IMR-90 (cell line): ENCODE results near the gene SCYL2. TPM values are rescaled to one million over a fixed set of nuclear protein-coding genes. Genes with fewer than 3 reads are reported as not detected.

Experiments
- ATAC-seq: fragments of 200-7000 bp; cut with Tn5 transposase; 2 replicates; pipeline ENCODE4 v1.9.1; 2020; ENCODE audit warnings: low read depth, mild to moderate bottlenecking, moderate library complexity
- BruUV-seq: library from RNA; stranded (reverse); fragments of 400-500 nt; replicated peaks from 2 replicates; lab custom pipeline; 2021; lab: Mats Ljungman, UMichigan
- CTCF ChIA-PET: fragments of 300-600 bp; formaldehyde crosslinking; extraction: SDS; loops from one replicate; lab custom pipeline; 2021; ENCODE audit warnings: antibody characterized with exemption; lab: Yijun Ruan, JAX
- POLR2A ChIA-PET: fragments of 300-600 bp; sonication (Branson Sonifier 250); formaldehyde crosslinking; loops from one replicate; lab custom pipeline; 2022; ENCODE audit warnings: antibody characterized with exemption; ENCODE audit not compliant: unreplicated experiment; lab: Charles Lee
- DNase-seq: peaks from one replicate; pipeline ENCODE4 v3.0.0; 2013
- H2AFZ ChIP-seq: replicated peaks from 2 replicates; pipeline ENCODE3; 2013; ENCODE audit warnings: low read length, mild to moderate bottlenecking; ENCODE audit not compliant: poor library complexity
- H2AK5ac ChIP-seq: 2 replicates; pipeline ENCODE4 v1.6.1; 2013; ENCODE audit warnings: low read depth, low read length, inconsistent platforms
- H2AK9ac ChIP-seq: replicated peaks from 2 replicates; pipeline ENCODE3; 2013; ENCODE audit warnings: mild to moderate bottlenecking, low read depth, low read length, moderate library complexity; ENCODE audit not compliant: poor library complexity
- H2BK120ac ChIP-seq: 2 replicates; pipeline ENCODE4 v1.6.1; 2013; ENCODE audit warnings: low read depth, low read length, inconsistent platforms
- H2BK15ac ChIP-seq: 3 replicates; pipeline ENCODE4 v1.6.1; 2013; ENCODE audit warnings: low read depth, low read length, inconsistent platforms
- H2BK20ac ChIP-seq: 2 replicates; pipeline ENCODE4 v1.6.1; 2013; ENCODE audit warnings: low read depth, mild to moderate bottlenecking, inconsistent platforms, low read length, moderate library complexity
- H2BK5ac ChIP-seq: 2 replicates; pipeline ENCODE4 v1.6.1; 2013; ENCODE audit warnings: mild to moderate bottlenecking, low read depth, low read length, inconsistent platforms; ENCODE audit not compliant: poor library complexity, severe bottlenecking
- H3K14ac ChIP-seq: replicated peaks from 2 replicates; pipeline ENCODE4 v1.6.1; 2013; ENCODE audit warnings: low read depth, low read length, inconsistent platforms
- H3K18ac ChIP-seq: 2 replicates; pipeline ENCODE4 v1.6.1; 2013; ENCODE audit warnings: low read depth, low read length, control low read depth
- H3K23ac ChIP-seq: 2 replicates; pipeline ENCODE4 v1.6.1; 2013; ENCODE audit warnings: low read depth, low read length, inconsistent platforms
- H3K27ac ChIP-seq: 2 replicates; pipeline ENCODE4 v1.5.1; 2013; ENCODE audit warnings: mild to moderate bottlenecking, control low read depth, low read length; ENCODE audit not compliant: insufficient read depth
- H3K27me3 ChIP-seq: 2 replicates; pipeline ENCODE4 v1.6.1; 2013; ENCODE audit warnings: low read length; ENCODE audit not compliant: control insufficient read depth, insufficient read depth
- H3K36me3 ChIP-seq: 2 replicates; pipeline ENCODE4 v1.6.1; 2013; ENCODE audit warnings: low read length, mixed read lengths; ENCODE audit not compliant: control insufficient read depth, insufficient read depth
- H3K4ac ChIP-seq: 2 replicates; pipeline ENCODE4 v1.6.1; 2013; ENCODE audit warnings: low read depth, low read length, inconsistent platforms
- H3K4me1 ChIP-seq: 2 replicates; pipeline ENCODE4 v1.6.1; 2013; ENCODE audit warnings: low read length, mixed read lengths; ENCODE audit not compliant: control insufficient read depth, insufficient read depth
- H3K4me2 ChIP-seq: 2 replicates; pipeline ENCODE4 v1.6.1; 2013; ENCODE audit warnings: low read depth, mild to moderate bottlenecking, control low read depth, low read length, moderate library complexity
- H3K4me3 ChIP-seq: 2 replicates; pipeline ENCODE4 v1.5.1; 2013; ENCODE audit warnings: low read depth, mild to moderate bottlenecking, control low read depth, low read length, moderate library complexity; ENCODE audit not compliant: insufficient read depth
- H3K56ac ChIP-seq: 2 replicates; pipeline ENCODE4 v1.6.1; 2013; ENCODE audit warnings: low read length, inconsistent platforms; ENCODE audit not compliant: insufficient read depth; ENCODE audit errors: extremely low read depth
- H3K79me1 ChIP-seq, 2 experiments: 2 replicates each; pipeline ENCODE4 v1.6.1; 2013; ENCODE audit warnings: low read length in 2 of 2, inconsistent platforms in 1 of 2, low read depth in 1 of 2
- H3K9ac ChIP-seq: 2 replicates; pipeline ENCODE4 v1.6.1; 2013; ENCODE audit warnings: low read depth, low read length, control low read depth
- H3K9me1 ChIP-seq: 2 replicates; pipeline ENCODE4 v1.6.1; 2013; ENCODE audit warnings: low read length, inconsistent platforms; ENCODE audit not compliant: insufficient read depth
- H3K9me3 ChIP-seq: 2 replicates; pipeline ENCODE4 v1.6.1; 2013; ENCODE audit warnings: low read length; ENCODE audit not compliant: control insufficient read depth, insufficient read depth
- H4K20me1 ChIP-seq: 2 replicates; pipeline ENCODE4 v1.6.1; 2013; ENCODE audit warnings: low read length, inconsistent platforms; ENCODE audit not compliant: insufficient read depth
- H4K5ac ChIP-seq: 2 replicates; pipeline ENCODE4 v1.6.1; 2013; ENCODE audit warnings: mild to moderate bottlenecking, low read depth, low read length, control low read depth
- H4K8ac ChIP-seq, 2 experiments: 2 replicates each; pipeline ENCODE4 v1.6.1; 2013; ENCODE audit warnings: low read depth in 2 of 2, low read length in 2 of 2, control low read depth in 1 of 2, inconsistent platforms in 1 of 2
- H4K91ac ChIP-seq: 2 replicates; pipeline ENCODE4 v1.6.1; 2013; ENCODE audit warnings: low read depth, low read length, inconsistent platforms; ENCODE audit not compliant: insufficient read depth
- BHLHE40 ChIP-seq: fragments of 150-350 bp; IDR thresholded peaks from 2 replicates; pipeline ENCODE4 v1.6.1; 2016; ENCODE audit warnings: mild to moderate bottlenecking, low read depth, low read length
- CHD1 ChIP-seq: IDR thresholded peaks from 2 replicates; pipeline ENCODE4 v1.6.1; 2012; ENCODE audit warnings: low read depth, low read length, improper control_type of control experiment
- FOS ChIP-seq: fragments of 150-350 bp; IDR thresholded peaks from 2 replicates; pipeline ENCODE4 v1.6.1; 2016; ENCODE audit warnings: low read depth, low read length
- MAFK ChIP-seq: IDR thresholded peaks from 2 replicates; pipeline ENCODE4 v1.6.1; 2012; ENCODE audit warnings: low read depth, low read length, improper control_type of control experiment
- MAZ ChIP-seq: IDR thresholded peaks from 2 replicates; pipeline ENCODE4 v1.6.1; 2012; ENCODE audit warnings: low read depth, mild to moderate bottlenecking, low read length, improper control_type of control experiment, moderate library complexity, borderline replicate concordance
- NFE2L2 ChIP-seq: fragments of 150-350 bp; IDR thresholded peaks from 2 replicates; pipeline ENCODE4 v1.6.1; 2016; ENCODE audit warnings: low read depth, mild to moderate bottlenecking, low read length
- POLR2A ChIP-seq: IDR thresholded peaks from 2 replicates; pipeline ENCODE4 v1.6.1; 2012; ENCODE audit warnings: mild to moderate bottlenecking, low read depth, low read length
- RAD21 ChIP-seq: IDR thresholded peaks from 2 replicates; pipeline ENCODE4 v1.6.1; 2012; ENCODE audit warnings: low read length, improper control_type of control experiment
- RCOR1 ChIP-seq: IDR thresholded peaks from 2 replicates; pipeline ENCODE4 v1.6.1; 2012; ENCODE audit warnings: mild to moderate bottlenecking, low read length, improper control_type of control experiment; ENCODE audit not compliant: insufficient replicate concordance
- RFX5 ChIP-seq: IDR thresholded peaks from 2 replicates; pipeline ENCODE4 v1.8.0; 2012; ENCODE audit warnings: low read depth, mild to moderate bottlenecking, low read length, moderate library complexity
- WGBS, 2 experiments: methylation state at CpG; one replicate each; pipeline versions ENCODE4 v1.1.5 to v1.1.7; 2013; ENCODE audit warnings: missing lambda C conversion rate in 2 of 2; ENCODE audit not compliant: insufficient read length in 1 of 2; ENCODE audit errors: extremely low coverage in 2 of 2; 5-methylcytosine and 5-hydroxymethylcytosine counted together
- dilution Hi-C: fragments of 300-500 bp; cut with HindIII; formaldehyde crosslinking; loops from one replicate; pipeline ENCODE4 v1.14.3; 2018; ENCODE audit warnings: low sequenced_read_pairs; ENCODE audit not compliant: unreplicated experiment
- in situ Hi-C: fragments of 300-500 bp; cut with MboI; formaldehyde crosslinking; loops from 3 replicates; pipeline ENCODE4 v1.14.3; 2019; ENCODE audit warnings: low sequenced_read_pairs, inconsistent platforms, mixed read lengths
- intact Hi-C: fragments of 100-400 bp; cut with micrococcal nuclease; formaldehyde crosslinking; loops from 2 replicates; pipeline ENCODE4 v1.10.0; 2022
- polyA plus RNA-seq, 3 experiments: library from polyadenylated mRNA; depleted of rRNA; stranded (reverse); fragments of >200 nt; gene quantifications; 2 replicates each; pipeline ENCODE4 v1.2.3, GENCODE V29; 2012; ENCODE audit warnings: low replicate concordance in 1 of 3
- total RNA-seq: library from RNA; depleted of rRNA; stranded (reverse); fragments of >200 nt; gene quantifications from 2 replicates; pipeline ENCODE4 v1.2.3, GENCODE V29; 2012
- TF ChIP-seq, protein P1 (sequence below): fragments of 150-350 bp; IDR thresholded peaks from 2 replicates; pipeline ENCODE4 v1.6.1; 2016; ENCODE audit warnings: low read depth, mild to moderate bottlenecking, low read length, moderate library complexity, borderline replicate concordance

Gene SCYL2
- total and polyA plus RNA-seq, 2 of the 4 experiments (the other 2 are of a cell fraction), result 15.3 to 52.0 TPM

DNA sequence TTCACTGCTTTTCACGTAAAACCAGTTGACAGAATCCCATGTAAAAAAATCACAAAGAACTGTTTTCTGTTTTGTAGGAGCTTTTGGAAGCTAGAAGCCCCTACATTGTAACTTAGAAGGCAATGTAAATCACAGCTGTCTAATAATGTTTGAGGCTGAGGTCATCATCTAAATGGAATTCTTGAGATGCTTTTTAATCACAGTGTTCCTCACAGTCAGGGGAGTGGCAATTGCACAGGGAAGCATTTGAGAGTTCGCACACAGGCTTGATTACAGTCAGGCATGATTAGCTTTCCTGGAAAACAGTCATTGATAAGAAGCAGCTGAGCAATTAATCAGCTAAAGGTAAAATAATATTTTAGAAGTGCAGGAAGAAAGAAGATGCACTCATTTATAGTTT, 92.8 kb downstream of the SCYL2 start:
- DNase-seq (peak; percentile 9), ATAC-seq (peak; percentile 72)
- no peaks in the 10 kb centered on the region for H3K9me3 ChIP-seq
- no peak overlapping the region for H3K56ac ChIP-seq
- H2BK20ac ChIP-seq, result no peak overlapping the region
- no peak overlapping the region for H2BK5ac ChIP-seq
- H3K23ac ChIP-seq, result no peak overlapping the region
- H4K8ac ChIP-seq, result no peak overlapping the region
- no peak overlapping the region for H3K27ac ChIP-seq
- H3K79me1 ChIP-seq, result no peaks in the 10 kb centered on the region
- no peaks in the 10 kb centered on the region for H3K9me1 ChIP-seq
- H3K4me1 ChIP-seq, result no peaks in the 10 kb centered on the region; the same call in 1 of the 2 replicates
- H3K36me3 ChIP-seq, result no peaks in the 10 kb centered on the region
- dilution Hi-C loops, result no loop called here
- no peak overlapping the region for H4K5ac ChIP-seq
- H3K4me2 ChIP-seq, result no peak overlapping the region
- H2AK5ac ChIP-seq, result no peak overlapping the region
- ChIA-PET POLR2A (no interaction called here), CTCF (interaction anchor here (1.2 kb wide), 1 partner anchor 12 kb away, joined by 3 read pairs; no protein-coding TSS in a partner anchor)
- no peak overlapping the region for H4K91ac ChIP-seq
- H2BK15ac ChIP-seq, result no peak overlapping the region
- H3K4me3 ChIP-seq, result no peak overlapping the region
- H2AFZ ChIP-seq, result no peak overlapping the region
- TF ChIP-seq FOS (no peak), NFE2L2 (no peak), BHLHE40 (no peak), RCOR1 (no peak), MAFK (no peak), POLR2A (no peak), MAZ (no peak), RFX5 (no peak), RAD21 (no peak), CHD1 (no peak)
- TF ChIP-seq, protein P1, sequence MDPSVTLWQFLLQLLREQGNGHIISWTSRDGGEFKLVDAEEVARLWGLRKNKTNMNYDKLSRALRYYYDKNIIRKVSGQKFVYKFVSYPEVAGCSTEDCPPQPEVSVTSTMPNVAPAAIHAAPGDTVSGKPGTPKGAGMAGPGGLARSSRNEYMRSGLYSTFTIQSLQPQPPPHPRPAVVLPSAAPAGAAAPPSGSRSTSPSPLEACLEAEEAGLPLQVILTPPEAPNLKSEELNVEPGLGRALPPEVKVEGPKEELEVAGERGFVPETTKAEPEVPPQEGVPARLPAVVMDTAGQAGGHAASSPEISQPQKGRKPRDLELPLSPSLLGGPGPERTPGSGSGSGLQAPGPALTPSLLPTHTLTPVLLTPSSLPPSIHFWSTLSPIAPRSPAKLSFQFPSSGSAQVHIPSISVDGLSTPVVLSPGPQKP, result no peak
- in situ Hi-C loops, result loop anchor here (25.0 kb wide), 1 partner anchor 177 kb away; no protein-coding TSS in a partner anchor
- H3K4ac ChIP-seq, result no peak overlapping the region
- BruUV-seq, result no TSS peak
- WGBS, 2 experiments, result no CpG with 5 or more reads among the region's 2 CpGs
- H3K27me3 ChIP-seq, result peaks cover 18% of the 10 kb centered on the region
- intact Hi-C loops, result no loop called here
- H2BK120ac ChIP-seq, result no peak overlapping the region
- H3K14ac ChIP-seq, result no peak overlapping the region
- H3K18ac ChIP-seq, result no peak overlapping the region
- no peaks in the 10 kb centered on the region for H4K20me1 ChIP-seq
- no peak overlapping the region for H3K9ac ChIP-seq
- no peak overlapping the region for H2AK9ac ChIP-seq
